Endothelial cell of umbilical vein (primary cell): ENCODE results near the gene KIF26B. TPM values are rescaled to one million over a fixed set of nuclear protein-coding genes. Genes with fewer than 3 reads are reported as not detected.

ENCODE experiments used
- BruUV-seq: library from RNA; stranded (reverse); fragments of 400-500 nt; replicated peaks from 2 replicates; lab custom pipeline; 2021; lab: Mats Ljungman, UMichigan
- CTCF ChIA-PET: fragments of 300-600, 350-600 bp; sonication (Branson Sonifier 250); formaldehyde crosslinking; loops from one replicate; lab custom pipeline; 2021; ENCODE audit warnings: antibody characterized with exemption, inconsistent platforms; lab: Charles Lee
- POLR2A ChIA-PET: fragments of 300-600, 350-600 bp; sonication (Branson Sonifier 250); formaldehyde crosslinking; loops from one replicate; lab custom pipeline; 2021; ENCODE audit warnings: antibody characterized with exemption, inconsistent platforms; lab: Charles Lee
- DNase-seq: peaks from one replicate; pipeline ENCODE4 v3.0.0-alpha.2; 2011; ENCODE audit warnings: low read depth, low spot score
- FAIRE-seq: peaks from 2 replicates; lab custom pipeline; 2011; peaks lifted over from hg19 to GRCh38; lab: Jason Lieb, UNC
- H2AFZ ChIP-seq: 2 replicates; pipeline ENCODE4 v1.6.0; 2012; ENCODE audit warnings: low read depth, low read length, control low read depth, inconsistent platforms
- H3K27ac ChIP-seq: 2 replicates; pipeline ENCODE4 v1.5.1; 2011; ENCODE audit warnings: low read depth, mild to moderate bottlenecking, control low read depth, low read length, moderate library complexity; ENCODE audit not compliant: insufficient read depth
- H3K27me3 ChIP-seq, 2 experiments: 2 replicates each; pipeline versions ENCODE4 v1.6.0 to v1.6.1; 2011; ENCODE audit warnings: low read length in 2 of 2, mixed read lengths in 1 of 2; ENCODE audit not compliant: control insufficient read depth in 2 of 2, insufficient read depth in 2 of 2
- H3K36me3 ChIP-seq, 2 experiments: 2 replicates in 1 of 2; 3 replicates in 1 of 2; pipeline ENCODE4 v1.5.1; 2011; ENCODE audit warnings: low read length in 2 of 2, mild to moderate bottlenecking in 1 of 2, moderate library complexity in 1 of 2; ENCODE audit not compliant: control insufficient read depth in 2 of 2, insufficient read depth in 2 of 2; ENCODE audit errors: extremely low read depth in 1 of 2
- H3K4me1 ChIP-seq: 3 replicates; pipeline ENCODE4 v1.5.1; 2011; ENCODE audit warnings: mild to moderate bottlenecking, low read length; ENCODE audit not compliant: control insufficient read depth, insufficient read depth; ENCODE audit errors: extremely low read depth
- H3K4me2 ChIP-seq: 2 replicates; pipeline ENCODE4 v1.6.1; 2011; ENCODE audit warnings: low read length, control low read depth, mixed read lengths; ENCODE audit not compliant: insufficient read depth
- H3K4me3 ChIP-seq, 3 experiments: fragments of 200-600 bp in 1 of 3; sonication (generic), shearing (Covaris generic) in 1 of 3; replicated peaks in 1 of 3; 2 replicates each; pipeline ENCODE4 v1.5.1; 2011 to 2016; ENCODE audit warnings: control low read depth in 3 of 3, low read length in 3 of 3, mild to moderate bottlenecking in 2 of 3, inconsistent platforms in 1 of 3, low read depth in 1 of 3, moderate library complexity in 1 of 3; ENCODE audit not compliant: insufficient read depth in 1 of 3
- H3K79me2 ChIP-seq: 2 replicates; pipeline ENCODE4 v1.6.0; 2012; ENCODE audit warnings: low read length, inconsistent platforms; ENCODE audit not compliant: control insufficient read depth, insufficient read depth
- H3K9ac ChIP-seq: replicated peaks from 2 replicates; pipeline ENCODE3; 2011; ENCODE audit warnings: low read length, control low read depth; ENCODE audit not compliant: insufficient read depth; ENCODE audit errors: extremely low read depth
- H3K9me1 ChIP-seq: replicated peaks from 3 replicates; pipeline ENCODE4 v1.6.0; 2011; ENCODE audit warnings: mild to moderate bottlenecking, low read length; ENCODE audit not compliant: control insufficient read depth, insufficient read depth; ENCODE audit errors: extremely low read depth
- H3K9me3 ChIP-seq: replicated peaks from 2 replicates; pipeline ENCODE4 v1.5.1; 2012; ENCODE audit warnings: low read length, inconsistent platforms; ENCODE audit not compliant: control insufficient read depth, insufficient read depth
- H4K20me1 ChIP-seq: replicated peaks from 2 replicates; pipeline ENCODE3; 2011; ENCODE audit warnings: mild to moderate bottlenecking, low read length; ENCODE audit not compliant: control insufficient read depth, insufficient read depth; ENCODE audit errors: extremely low read depth
- CTCF ChIP-seq, 2 donors: IDR thresholded peaks; 1 replicate in 1 of 2; 2 replicates in 1 of 2; pipeline ENCODE4 v1.5.1; 2011; ENCODE audit warnings: low read length in 2 of 2, mild to moderate bottlenecking in 2 of 2, moderate library complexity in 2 of 2, control low read depth in 1 of 2, inconsistent platforms in 1 of 2, low read depth in 1 of 2; ENCODE audit not compliant: insufficient read depth in 1 of 2; ENCODE audit errors: extremely low read depth in 1 of 2
- EZH2 ChIP-seq: IDR thresholded peaks from 2 replicates; pipeline ENCODE4 v1.6.1; 2012; ENCODE audit warnings: borderline replicate concordance, low read depth, mild to moderate bottlenecking, moderate library complexity, low read length, inconsistent platforms; ENCODE audit not compliant: severe bottlenecking
- FOS ChIP-seq: IDR thresholded peaks from 2 replicates; pipeline ENCODE4 v1.6.1; 2011; ENCODE audit warnings: mild to moderate bottlenecking, low read length, moderate library complexity, borderline replicate concordance; ENCODE audit not compliant: insufficient read depth
- GATA2 ChIP-seq: IDR thresholded peaks from 2 replicates; pipeline ENCODE4 v1.7.0; 2011; ENCODE audit warnings: low read depth, mild to moderate bottlenecking, moderate library complexity, mixed read lengths, low read length; ENCODE audit not compliant: insufficient read length, insufficient read depth
- JUN ChIP-seq: IDR thresholded peaks from 2 replicates; pipeline ENCODE4 v1.6.1; 2011; ENCODE audit warnings: borderline replicate concordance, low read depth; ENCODE audit not compliant: insufficient read length, insufficient read depth
- MAX ChIP-seq: IDR thresholded peaks from 2 replicates; pipeline ENCODE4 v1.6.1; 2011; ENCODE audit not compliant: insufficient read depth, insufficient read length
- MYC ChIP-seq: IDR thresholded peaks from one replicate; pipeline ENCODE4 v1.6.1; 2011; ENCODE audit warnings: mild to moderate bottlenecking, low read depth, low read length
- POLR2A ChIP-seq: IDR thresholded peaks from 2 replicates; pipeline ENCODE4 v1.6.1; 2012; ENCODE audit warnings: low read depth, mild to moderate bottlenecking, control low read depth, low read length
- POLR2AphosphoS5 ChIP-seq: IDR thresholded peaks from 2 replicates; pipeline ENCODE4 v1.6.1; 2012; ENCODE audit warnings: low read depth, mild to moderate bottlenecking, control low read depth, low read length, moderate library complexity; ENCODE audit not compliant: insufficient read depth
- dilution Hi-C: fragments of 300-500 bp; cut with MboI; formaldehyde crosslinking; loops from one replicate; pipeline ENCODE4 v1.15.0; 2019; ENCODE audit warnings: low sequenced_read_pairs; ENCODE audit not compliant: extremely low pct_ligation_motif_present
- intact Hi-C: fragments of 100-400 bp; cut with micrococcal nuclease; formaldehyde crosslinking; loops from one replicate; pipeline ENCODE4 v1.10.0; 2022
- polyA plus RNA-seq, 4 experiments: library from polyadenylated mRNA; depleted of rRNA in 3 of 4; stranded (reverse) in 3 of 4; unstranded in 1 of 4; fragments of >200 nt; gene quantifications; 2 replicates each; pipeline versions ENCODE4 v1.2.1 to v1.2.3, GENCODE V29; 2011 to 2012; ENCODE audit warnings: missing spikeins in 1 of 4
- total RNA-seq: library from RNA; stranded (reverse); gene quantifications from 2 replicates; pipeline ENCODE4 v1.2.3, GENCODE V29; 2021

Gene KIF26B
- total and polyA plus RNA-seq, 2 donors (not counting 3 experiments of a cell fraction or from before 2014, with no cell fraction given), result 0.04 to 0.49 TPM

DNA sequence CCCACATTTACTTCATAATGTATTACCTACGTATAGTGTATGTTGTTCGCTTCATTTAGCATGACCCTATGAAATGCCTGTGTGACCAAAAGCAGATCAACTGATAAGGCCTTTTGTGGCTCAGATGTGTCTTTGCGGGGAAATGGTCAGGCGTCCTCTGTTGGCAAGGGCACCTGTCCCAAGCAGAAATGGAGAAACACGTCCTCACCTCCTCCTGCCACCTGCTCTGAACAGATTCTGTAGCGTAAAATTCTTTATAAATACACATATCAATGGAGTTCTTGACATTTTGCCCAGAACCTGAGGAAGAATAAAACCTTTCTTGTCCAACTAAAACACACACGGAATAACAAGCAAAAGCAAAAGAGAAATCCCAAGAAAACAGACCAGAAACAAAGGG is 417.9 kb downstream of the KIF26B start:
- Histone ChIP-seq H3K79me2 (no peaks in the 10 kb centered on the region), H3K9me3 (no peaks in the 10 kb centered on the region), H3K4me1 (no peaks in the 10 kb centered on the region), H4K20me1 (no peaks in the 10 kb centered on the region), H3K4me2 (no peak overlapping the region), H3K4me3 (no peak overlapping the region), H3K27me3 (no peaks in the 10 kb centered on the region), H3K9ac (no peak overlapping the region), H2AFZ (no peak overlapping the region), H3K36me3 (no peaks in the 10 kb centered on the region), H3K9me1 (no peaks in the 10 kb centered on the region), H3K27ac (no peak overlapping the region)
- BruUV-seq, result no TSS peak
- ChIA-PET POLR2A (no interaction called here), CTCF (no interaction called here)
- TF ChIP-seq GATA2 (peak; percentile 6), POLR2A (no peak)
- intact Hi-C loops (no loop called here), dilution Hi-C loops (no loop called here)
- DNase-seq (no peak), FAIRE-seq (no peak)

DNA sequence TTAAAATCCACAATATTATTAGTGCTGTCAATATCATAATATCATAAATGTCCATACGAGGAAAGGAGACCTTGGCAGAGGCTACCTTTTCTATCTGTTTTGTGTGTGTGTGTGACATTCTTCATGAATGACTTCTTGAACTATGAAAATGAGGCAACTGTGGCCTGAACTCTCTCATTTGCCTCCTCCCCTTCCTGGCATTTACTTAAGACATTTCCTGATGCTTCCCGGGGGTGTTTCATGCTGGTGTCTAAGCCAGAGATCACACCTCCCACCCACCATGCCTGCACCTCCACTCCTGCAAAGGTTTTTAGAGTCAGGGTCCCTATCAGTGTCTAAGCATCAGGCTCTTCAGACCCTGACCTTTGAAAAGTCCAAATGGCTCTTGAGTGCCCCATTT is 420.9 kb downstream of the KIF26B start:
- TF ChIP-seq MAX, result no peak
- no peak for TF ChIP-seq JUN
- TF ChIP-seq POLR2A, result no peak
- no peak for TF ChIP-seq MYC
- no peak for TF ChIP-seq CTCF (IDR thresholded peaks at IDR 0.05; ENCODE audit: extremely low read depth in 1 of 2, insufficient read depth in 1 of 2, low read depth in 1 of 2, low read length in 2 of 2)
- TF ChIP-seq POLR2AphosphoS5, result no peak
- TF ChIP-seq GATA2, result no peak
- no peak for TF ChIP-seq FOS
- TF ChIP-seq EZH2, result no peak
- H3K27me3 ChIP-seq, result no peaks in the 10 kb centered on the region
- H2AFZ ChIP-seq, result no peak overlapping the region
- H3K27ac ChIP-seq, result no peak overlapping the region
- no peaks in the 10 kb centered on the region for H4K20me1 ChIP-seq
- intact Hi-C loops, result no loop called here
- H3K4me1 ChIP-seq, result no peaks in the 10 kb centered on the region
- no peak for DNase-seq
- H3K4me3 ChIP-seq, result no peak overlapping the region
- H3K79me2 ChIP-seq, result no peaks in the 10 kb centered on the region
- H3K36me3 ChIP-seq, result no peaks in the 10 kb centered on the region
- no peaks in the 10 kb centered on the region for H3K9me1 ChIP-seq
- H3K4me2 ChIP-seq, result no peak overlapping the region
- no TSS peak for BruUV-seq
- CTCF ChIA-PET, result no interaction called here
- no peaks in the 10 kb centered on the region for H3K9me3 ChIP-seq
- dilution Hi-C loops, result no loop called here
- H3K9ac ChIP-seq, result no peak overlapping the region
- FAIRE-seq, result no peak
- POLR2A ChIA-PET, result no interaction called here
